DND-41 (cell line): ENCODE measurements around the gene PHF14.

Experiments used
- ATAC-seq: fragments of 200-7000 bp; cut with Tn5 transposase; 3 replicates; pipeline ENCODE4 v1.9.1; 2021; ENCODE audit warnings: low read depth; ENCODE audit not compliant: insufficient read depth
- DNase-seq: peaks from one replicate; pipeline ENCODE4 v3.0.0-alpha.2; 2020
- H2AFZ ChIP-seq: 2 replicates; pipeline ENCODE4 v1.6.0; 2012; ENCODE audit warnings: low read depth, low read length
- H3K27ac ChIP-seq: 2 replicates; pipeline ENCODE4 v1.5.1; 2012; ENCODE audit warnings: low read length, inconsistent platforms
- H3K27me3 ChIP-seq: fragments of 200-600 bp; sonication (generic); 2 replicates; pipeline ENCODE4 v1.6.0; 2012; ENCODE audit warnings: low read length, mild to moderate bottlenecking, inconsistent platforms; ENCODE audit not compliant: insufficient read depth, poor library complexity
- H3K36me3 ChIP-seq: 2 replicates; pipeline ENCODE4 v1.5.1; 2012; ENCODE audit warnings: low read length, inconsistent platforms; ENCODE audit not compliant: insufficient read depth
- H3K4me1 ChIP-seq: 2 replicates; pipeline ENCODE4 v1.5.1; 2012; ENCODE audit warnings: mild to moderate bottlenecking, low read length; ENCODE audit not compliant: insufficient read depth
- H3K4me2 ChIP-seq: 2 replicates; pipeline ENCODE4 v1.6.0; 2012; ENCODE audit warnings: mild to moderate bottlenecking, moderate library complexity, low read length, inconsistent platforms; ENCODE audit not compliant: insufficient read depth
- H3K4me3 ChIP-seq, 2 experiments: fragments of 200-600 bp in 1 of 2; shearing (Covaris generic) in 1 of 2; 2 replicates each; pipeline ENCODE4 v1.5.1; 2012 to 2016; ENCODE audit warnings: inconsistent platforms in 2 of 2, low read length in 2 of 2, mild to moderate bottlenecking in 2 of 2, low read depth in 1 of 2, moderate library complexity in 1 of 2
- H3K79me2 ChIP-seq: 2 replicates; pipeline ENCODE4 v1.6.0; 2012; ENCODE audit warnings: low read length, inconsistent platforms; ENCODE audit not compliant: insufficient read depth
- H3K9ac ChIP-seq: 2 replicates; pipeline ENCODE4 v1.6.0; 2012; ENCODE audit warnings: low read depth, mild to moderate bottlenecking, inconsistent platforms, low read length, moderate library complexity
- H3K9me3 ChIP-seq: 2 replicates; pipeline ENCODE4 v1.5.1; 2012; ENCODE audit warnings: low read length, moderate library complexity, mild to moderate bottlenecking, inconsistent platforms; ENCODE audit not compliant: insufficient read depth, severe bottlenecking
- H4K20me1 ChIP-seq: 2 replicates; pipeline ENCODE4 v1.6.0; 2012; ENCODE audit warnings: low read length; ENCODE audit not compliant: insufficient read depth
- EZH2 ChIP-seq: IDR thresholded peaks from 3 replicates; pipeline ENCODE4 v1.6.1; 2012; ENCODE audit warnings: borderline replicate concordance, low read depth, mild to moderate bottlenecking, moderate library complexity, low read length, inconsistent platforms; ENCODE audit not compliant: severe bottlenecking
- TF ChIP-seq, protein P1 (sequence below): IDR thresholded peaks from 2 replicates; pipeline ENCODE4 v1.5.1; 2012; ENCODE audit warnings: borderline replicate concordance, low read length, moderate library complexity, mild to moderate bottlenecking; ENCODE audit not compliant: poor library complexity, severe bottlenecking; ENCODE audit errors: extremely low read depth

PHF14 gene

DNA sequence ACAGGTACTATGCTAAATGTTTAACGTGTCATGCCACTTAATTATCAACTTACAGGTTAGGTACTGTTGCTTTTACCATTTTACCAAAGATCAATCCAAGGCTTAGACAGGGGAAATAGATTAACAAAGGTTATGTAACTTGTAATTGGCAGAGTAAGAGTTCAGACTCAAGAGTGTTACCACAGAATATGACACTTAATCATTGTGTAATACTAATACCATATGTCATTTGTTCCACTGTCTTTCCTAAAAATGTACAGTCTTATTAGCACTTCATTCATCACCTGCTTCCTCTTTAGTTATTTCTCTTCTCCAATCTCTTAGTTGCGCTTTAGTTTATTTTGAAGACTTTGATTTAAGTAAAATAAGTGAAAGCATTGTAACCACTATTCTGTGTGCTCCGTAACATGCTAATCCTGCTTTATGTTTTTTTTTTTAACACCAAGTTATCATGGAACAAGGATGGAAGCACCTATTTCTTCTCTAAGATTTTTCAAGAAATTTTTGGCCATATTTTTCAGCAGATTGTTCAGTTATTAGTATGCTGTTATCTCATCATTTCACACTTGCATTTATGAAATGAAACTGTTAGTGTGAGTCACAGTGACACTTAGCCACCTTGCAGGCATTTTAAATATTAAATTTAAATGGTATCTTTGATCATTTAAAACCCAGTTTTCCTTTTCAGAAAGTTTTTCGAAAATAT is 197.3 kb downstream of the PHF14 start:
- no peak overlapping the region for H3K27ac ChIP-seq
- no peak overlapping the region for H3K4me2 ChIP-seq
- DNase-seq (no peak), ATAC-seq (no peak)
- TF ChIP-seq, protein P1, sequence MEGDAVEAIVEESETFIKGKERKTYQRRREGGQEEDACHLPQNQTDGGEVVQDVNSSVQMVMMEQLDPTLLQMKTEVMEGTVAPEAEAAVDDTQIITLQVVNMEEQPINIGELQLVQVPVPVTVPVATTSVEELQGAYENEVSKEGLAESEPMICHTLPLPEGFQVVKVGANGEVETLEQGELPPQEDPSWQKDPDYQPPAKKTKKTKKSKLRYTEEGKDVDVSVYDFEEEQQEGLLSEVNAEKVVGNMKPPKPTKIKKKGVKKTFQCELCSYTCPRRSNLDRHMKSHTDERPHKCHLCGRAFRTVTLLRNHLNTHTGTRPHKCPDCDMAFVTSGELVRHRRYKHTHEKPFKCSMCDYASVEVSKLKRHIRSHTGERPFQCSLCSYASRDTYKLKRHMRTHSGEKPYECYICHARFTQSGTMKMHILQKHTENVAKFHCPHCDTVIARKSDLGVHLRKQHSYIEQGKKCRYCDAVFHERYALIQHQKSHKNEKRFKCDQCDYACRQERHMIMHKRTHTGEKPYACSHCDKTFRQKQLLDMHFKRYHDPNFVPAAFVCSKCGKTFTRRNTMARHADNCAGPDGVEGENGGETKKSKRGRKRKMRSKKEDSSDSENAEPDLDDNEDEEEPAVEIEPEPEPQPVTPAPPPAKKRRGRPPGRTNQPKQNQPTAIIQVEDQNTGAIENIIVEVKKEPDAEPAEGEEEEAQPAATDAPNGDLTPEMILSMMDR, result no peak
- no peak for TF ChIP-seq EZH2
- H4K20me1 ChIP-seq, result no peaks in the 10 kb centered on the region
- no peak overlapping the region for H2AFZ ChIP-seq
- no peaks in the 10 kb centered on the region for H3K9me3 ChIP-seq
- no peaks in the 10 kb centered on the region for H3K79me2 ChIP-seq
- H3K36me3 ChIP-seq, result no peaks in the 10 kb centered on the region; the same call in 1 of the 2 replicates
- no peaks in the 10 kb centered on the region for H3K27me3 ChIP-seq
- H3K4me1 ChIP-seq, result no peaks in the 10 kb centered on the region
- no peak overlapping the region for H3K4me3 ChIP-seq
- H3K9ac ChIP-seq, result no peak overlapping the region

DNA sequence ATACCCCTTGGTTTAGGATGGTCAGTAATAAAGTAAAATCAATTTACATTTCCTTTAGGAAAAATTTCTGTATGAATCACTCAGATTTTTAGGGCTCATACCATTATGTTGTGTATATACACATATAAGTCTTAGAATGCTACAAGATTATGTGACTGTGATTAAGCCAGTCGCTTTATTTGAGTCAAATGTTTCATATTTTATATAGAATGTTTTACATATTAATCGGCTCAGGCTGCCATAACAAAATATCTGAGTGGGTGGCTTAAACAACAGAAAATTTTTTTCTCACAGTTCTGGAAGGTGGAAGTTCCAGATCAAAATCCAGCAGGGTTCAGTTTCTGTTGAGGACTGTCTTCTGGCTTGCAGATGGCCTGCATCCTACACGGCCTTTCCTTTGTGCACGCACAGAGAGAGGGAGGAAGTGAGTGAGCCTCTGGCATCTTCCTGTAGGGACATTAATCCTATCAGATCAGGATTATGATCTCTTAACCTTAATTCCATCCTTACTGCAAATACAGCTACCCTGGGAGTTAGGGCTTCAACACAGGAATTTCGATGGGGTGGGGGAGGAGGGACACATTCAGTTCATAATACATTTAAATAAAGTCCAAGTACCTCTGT is 198.0 kb downstream of the PHF14 start:
- no peak for ATAC-seq
- Histone ChIP-seq H3K9me3 (no peaks in the 10 kb centered on the region), H3K4me2 (no peak overlapping the region), H2AFZ (no peak overlapping the region), H3K4me1 (no peaks in the 10 kb centered on the region), H3K36me3 (no peaks in the 10 kb centered on the region; the same call in 1 of the 2 replicates), H3K79me2 (no peaks in the 10 kb centered on the region), H3K4me3 (no peak overlapping the region), H3K27me3 (no peaks in the 10 kb centered on the region), H3K27ac (no peak overlapping the region), H3K9ac (no peak overlapping the region), H4K20me1 (no peaks in the 10 kb centered on the region)
- no peak for DNase-seq
- no peak for TF ChIP-seq EZH2
- TF ChIP-seq, protein P1, result no peak

DNA sequence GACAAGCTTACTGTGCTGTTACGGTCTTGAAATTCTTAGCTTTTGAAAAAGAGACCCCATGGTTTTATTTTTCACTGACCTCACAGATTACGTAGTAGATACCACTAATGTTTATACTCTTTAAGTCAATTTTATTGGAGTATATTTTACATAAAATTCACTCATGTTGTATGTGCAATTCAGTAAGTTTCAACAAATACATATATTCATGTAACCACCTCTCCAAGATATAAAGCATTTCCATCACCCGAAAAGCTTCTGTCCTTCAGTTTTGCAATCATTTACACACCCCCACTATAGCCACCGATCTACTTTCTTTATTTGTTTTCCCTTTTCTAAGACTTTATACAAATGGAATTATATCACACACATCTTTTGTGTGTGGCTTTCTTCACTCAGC is 199.2 kb downstream of the PHF14 start:
- Histone ChIP-seq H3K4me3 (no peak overlapping the region), H2AFZ (no peak overlapping the region), H3K79me2 (no peaks in the 10 kb centered on the region), H3K36me3 (no peaks in the 10 kb centered on the region; the same call in 1 of the 2 replicates), H3K4me1 (no peaks in the 10 kb centered on the region), H3K27ac (no peak overlapping the region), H3K4me2 (no peak overlapping the region), H3K9me3 (no peaks in the 10 kb centered on the region), H4K20me1 (no peaks in the 10 kb centered on the region), H3K27me3 (no peaks in the 10 kb centered on the region), H3K9ac (no peak overlapping the region)
- TF ChIP-seq, protein P1, result no peak
- TF ChIP-seq EZH2, result no peak
- ATAC-seq, result no peak
- DNase-seq, result no peak
